NCI-H1417 (cell line): ENCODE measurements around the gene GPR171.
"Not testable (repeated sequence)": the region's sequence is repeated elsewhere in the genome, so short reads cannot be mapped to it uniquely, and the experiment has no call there.

Source experiments
- DNase-seq, 3 experiments: peaks; one replicate each; lab custom pipeline; 2025; lab: John Stamatoyannopoulos, UW

The GPR171 gene

GRCh38 chr3:151203051-151203420 is at the start of gene GPR171:
Gene GPR171 (minus strand): TSS chr3:151203216. CDS start chr3:151199386, 3,830 bp downstream.
- no peak for DNase-seq

DNA sequence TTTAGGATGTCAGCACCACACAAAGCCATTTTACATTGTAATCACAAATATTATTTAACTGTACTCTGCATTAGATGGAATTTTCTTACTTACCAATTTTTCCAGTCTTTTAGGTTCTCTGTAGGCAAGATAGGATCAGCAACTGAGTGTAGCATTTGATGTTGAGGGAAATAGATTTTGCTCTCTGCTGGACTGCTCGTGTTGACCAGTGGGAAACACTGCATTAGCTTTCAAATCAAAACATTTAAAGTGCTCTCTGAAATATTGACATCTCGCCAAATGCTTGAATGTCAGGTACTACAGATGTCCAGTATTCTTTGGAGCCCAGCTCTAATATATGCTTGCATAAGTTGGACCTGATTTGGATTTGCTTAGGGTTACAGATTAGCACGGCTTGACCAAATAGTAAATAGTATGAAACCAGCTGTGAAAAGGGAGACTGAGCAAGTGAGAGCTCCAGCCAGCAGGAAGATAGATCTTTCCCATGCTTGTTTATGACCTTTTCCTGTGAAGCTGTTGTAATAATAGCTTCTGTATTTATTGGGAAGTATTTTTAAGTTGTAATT is 45.8 kb upstream of the GPR171 start:
- no peak for DNase-seq

- not testable (repeated sequence) for DNase-seq
Measured at GRCh38 chr3:151242006-151242405, 39.0 kb upstream of the GPR171 start.

DNA sequence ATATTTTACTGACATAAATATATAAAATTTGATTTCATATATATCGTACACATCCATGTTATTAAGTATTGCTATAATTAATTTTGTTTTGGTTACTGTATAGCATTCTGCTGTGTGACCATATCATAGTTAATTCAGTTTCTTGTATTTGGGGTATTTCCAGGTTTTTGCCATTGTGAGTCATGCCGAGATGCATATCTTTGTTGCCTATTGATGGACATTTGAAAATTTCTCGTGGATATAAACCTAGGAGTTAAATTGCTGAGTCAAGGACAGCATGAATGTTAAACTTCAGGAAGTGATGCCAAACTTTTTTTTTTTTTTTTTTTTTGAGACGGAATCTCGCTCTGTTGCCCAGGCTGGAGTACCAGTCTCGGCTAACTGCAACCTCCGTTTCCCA is 33.7 kb upstream of the GPR171 start:
- no peak for DNase-seq

DNA sequence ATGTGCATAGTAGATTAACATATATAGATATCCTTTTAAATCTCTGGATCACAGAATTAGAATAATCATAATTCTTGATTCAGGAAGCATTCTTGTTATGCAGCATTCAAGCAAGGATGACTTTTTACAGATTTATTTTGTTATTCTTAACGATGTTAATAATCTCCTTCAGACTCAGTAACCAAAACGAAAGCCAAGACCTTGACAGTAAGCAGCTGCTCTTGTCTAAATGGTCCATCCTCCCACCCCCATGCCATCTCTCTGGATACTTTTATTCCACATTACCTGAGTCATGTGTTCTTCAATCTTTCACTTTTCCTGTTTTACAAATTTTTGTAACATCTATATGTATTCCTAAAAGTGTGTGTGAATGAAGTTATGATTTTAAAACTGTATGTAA is 33.3 kb upstream of the GPR171 start:
- DNase-seq: no peak

GRCh38 chr3:151234825-151235224 is 31.8 kb upstream of the GPR171 start:
- no peak for DNase-seq

GRCh38 chr3:151232991-151233390 is 30.0 kb upstream of the GPR171 start:
- no peak for DNase-seq

GRCh38 chr3:151232403-151232802 is 29.4 kb upstream of the GPR171 start:
- not testable (repeated sequence) for DNase-seq

GRCh38 chr3:151230646-151231045 is 27.6 kb upstream of the GPR171 start:
- DNase-seq: no peak

- DNase-seq: no peak
Measured at GRCh38 chr3:151228666-151229040, 25.6 kb upstream of the GPR171 start.

DNA sequence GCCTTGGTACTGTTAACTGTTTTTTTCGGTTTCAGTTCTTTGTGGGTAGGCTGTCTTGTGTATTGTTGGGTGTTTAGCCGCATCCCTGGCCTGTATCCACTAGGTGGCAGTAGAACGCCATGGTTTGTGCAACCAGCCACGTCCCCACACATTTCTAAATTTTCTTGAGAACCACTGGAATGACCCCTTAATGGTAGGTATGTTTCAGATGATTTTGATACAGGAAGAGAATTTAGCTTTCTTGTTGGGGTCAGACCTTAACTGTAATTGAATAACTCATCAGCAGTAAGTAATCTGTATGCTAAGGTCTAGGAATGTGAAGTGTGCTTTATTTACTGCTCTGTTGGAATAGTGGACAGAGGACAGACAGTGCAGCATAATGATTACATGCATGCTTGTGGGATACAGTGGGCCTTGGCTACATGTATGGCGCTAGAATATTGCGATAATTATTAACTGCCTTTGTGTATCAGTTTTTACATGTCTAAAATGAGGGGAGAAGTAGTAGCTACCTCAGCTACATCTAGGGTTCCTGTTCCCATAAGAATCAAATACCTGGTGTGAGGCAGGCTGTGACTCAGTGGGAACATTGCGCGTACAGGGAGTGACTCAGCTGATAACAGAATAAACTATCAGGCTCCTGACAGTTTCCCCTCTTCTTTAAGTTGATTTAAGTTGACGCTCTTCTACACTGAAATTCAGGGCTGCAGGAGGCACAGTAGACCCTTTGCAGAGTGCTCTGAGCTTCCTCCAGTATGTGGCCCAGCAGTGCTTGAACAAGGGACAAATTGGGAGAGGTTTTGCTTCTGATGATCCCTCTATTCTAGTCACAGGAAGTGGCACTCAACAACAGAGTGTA is 25.0 kb upstream of the GPR171 start:
- peak; percentile 47 to 85 (median 66) for DNase-seq

DNA sequence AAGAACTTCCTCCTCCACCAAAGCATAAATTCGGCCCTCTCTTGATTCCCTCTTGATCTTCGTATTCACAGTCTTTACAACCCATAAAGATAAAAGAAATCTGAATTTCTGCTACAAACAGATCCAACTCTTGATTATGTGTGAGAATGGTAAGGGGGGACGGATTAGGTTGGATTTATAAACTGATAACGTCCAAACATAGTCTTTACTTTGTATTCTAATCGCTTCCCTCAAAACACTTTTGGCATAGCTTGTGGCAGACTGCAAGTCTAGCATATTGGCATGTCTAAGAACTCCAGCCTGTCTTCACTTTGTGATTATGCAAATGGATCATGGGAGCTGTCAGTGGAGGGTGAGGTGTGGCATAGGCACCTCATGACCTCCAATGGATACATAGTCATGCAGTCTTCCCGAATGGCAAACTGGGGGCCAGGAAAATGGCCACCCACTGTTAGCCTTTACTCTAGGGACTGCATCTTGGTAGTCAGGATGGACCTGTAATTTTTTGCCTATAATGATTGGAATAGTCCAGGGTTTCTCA is 24.3 kb upstream of the GPR171 start:
- peak in 1 of 3 experiments; percentile 47 for DNase-seq

GRCh38 chr3:151226825-151227224 is 23.8 kb upstream of the GPR171 start:
- no peak for DNase-seq

DNA sequence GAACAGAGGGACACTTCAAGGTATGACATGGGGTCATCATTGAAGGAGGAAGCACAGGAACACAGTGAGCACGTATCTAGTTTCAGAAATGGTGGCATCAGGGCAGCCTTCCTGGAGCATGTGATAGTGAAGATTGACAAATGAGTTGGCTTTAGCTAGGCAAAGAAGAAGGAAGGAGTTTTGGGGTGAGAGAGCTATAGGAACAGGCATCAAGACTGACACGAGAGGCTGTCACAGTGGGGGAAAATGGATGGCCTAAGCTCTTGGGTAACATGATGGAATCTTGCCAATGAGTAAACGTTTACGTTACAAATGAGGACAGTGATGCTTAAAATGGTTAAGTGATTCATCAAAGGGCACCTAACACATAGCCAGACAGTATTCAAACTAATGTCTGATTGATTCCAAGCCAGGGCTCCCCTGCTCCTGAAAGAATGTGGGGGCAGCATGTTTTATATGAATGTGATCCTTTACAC is 23.1 kb upstream of the GPR171 start:
- DNase-seq: peak in 1 of 3 experiments; percentile 43

DNA sequence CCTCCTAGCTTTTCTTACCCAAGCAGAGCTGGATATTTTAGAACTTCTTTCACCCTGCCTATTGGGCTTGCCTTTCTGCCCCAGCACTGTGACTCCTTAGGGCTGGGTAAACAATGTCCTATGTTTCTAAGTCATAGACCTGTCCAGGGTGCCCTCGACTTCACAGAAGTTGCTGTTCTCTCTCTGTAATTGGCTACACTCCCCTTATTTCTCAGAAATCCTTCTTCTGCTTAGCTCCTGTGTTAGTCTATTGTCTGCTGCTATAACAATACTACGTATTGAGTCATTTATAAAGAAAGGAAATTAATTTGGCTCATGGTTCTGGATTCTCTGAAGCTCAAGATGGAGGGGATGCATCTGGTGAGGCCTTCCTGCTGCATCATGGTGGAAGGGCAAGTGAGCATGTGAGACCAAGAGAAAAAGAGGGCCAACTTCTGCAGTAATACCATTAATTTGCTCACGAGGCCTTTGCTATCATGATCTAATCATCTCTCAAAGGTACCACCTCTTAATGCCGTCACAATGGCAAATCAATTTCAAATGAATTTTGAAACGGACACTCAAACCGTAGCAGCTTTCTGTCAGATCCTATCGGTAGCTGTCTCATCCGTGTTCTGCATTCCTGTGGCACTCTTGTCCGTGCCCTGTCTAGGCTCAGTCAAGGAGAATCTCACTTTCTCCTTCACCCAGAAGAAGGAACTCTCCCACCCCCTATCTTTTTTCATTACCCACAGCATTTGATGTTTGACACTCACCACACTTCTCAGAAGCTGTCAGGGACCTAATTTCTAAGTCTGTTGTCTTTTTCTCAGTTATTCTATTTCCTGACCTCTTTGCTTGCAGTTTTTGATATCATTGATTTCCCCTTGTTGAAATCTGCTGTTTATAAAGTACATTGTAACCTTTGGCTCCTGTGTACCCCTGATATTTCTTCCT is 22.3 kb upstream of the GPR171 start:
- DNase-seq: no peak

DNA sequence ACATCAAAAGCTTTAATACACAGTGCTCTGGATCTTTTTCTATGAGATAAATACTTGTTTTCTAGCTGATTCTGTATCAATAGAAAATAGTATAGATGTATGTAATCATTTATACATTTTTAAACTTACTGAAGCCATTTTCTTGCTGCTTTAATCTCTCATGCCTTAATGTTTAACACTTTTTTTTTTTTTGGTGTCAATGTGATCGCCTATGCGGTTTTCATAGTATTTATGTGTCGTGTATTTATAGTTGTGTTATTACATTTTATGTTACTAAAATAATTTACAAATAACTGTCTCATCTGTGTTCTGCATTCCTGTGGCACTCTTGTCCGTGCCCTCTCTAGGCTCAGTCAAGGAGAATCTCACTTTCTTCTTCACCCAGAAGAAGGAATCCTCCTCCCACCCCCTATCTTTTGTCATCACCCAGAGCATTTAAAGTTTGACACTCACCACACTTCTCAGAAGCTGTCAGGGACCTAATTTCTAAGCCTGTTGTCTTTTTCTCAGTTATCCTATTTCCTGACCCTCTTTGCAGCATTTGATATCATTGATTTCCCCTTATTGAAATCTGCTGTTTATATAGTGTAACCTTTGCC is 21.4 kb upstream of the GPR171 start:
- no peak for DNase-seq

DNA sequence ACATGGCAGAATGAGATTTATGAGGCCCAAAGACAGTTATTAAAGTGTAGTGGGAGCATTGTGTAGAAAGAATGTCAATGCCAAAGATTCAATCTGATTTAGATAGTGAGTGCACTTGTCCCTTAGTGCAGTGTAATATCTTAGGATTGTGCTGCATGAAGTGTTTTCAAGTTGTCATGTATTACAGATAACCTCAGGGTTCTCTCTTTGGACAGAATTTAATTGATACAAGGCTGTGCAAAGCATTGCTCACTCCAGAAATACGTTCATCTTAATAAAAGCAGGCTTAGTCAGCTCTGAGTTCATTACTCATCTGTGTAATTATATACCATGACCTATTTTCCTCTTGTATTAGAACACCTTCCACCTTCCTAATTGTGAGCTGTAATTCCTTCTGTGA is 16.0 kb upstream of the GPR171 start:
- DNase-seq: peak in 1 of 3 experiments; percentile 64

DNA sequence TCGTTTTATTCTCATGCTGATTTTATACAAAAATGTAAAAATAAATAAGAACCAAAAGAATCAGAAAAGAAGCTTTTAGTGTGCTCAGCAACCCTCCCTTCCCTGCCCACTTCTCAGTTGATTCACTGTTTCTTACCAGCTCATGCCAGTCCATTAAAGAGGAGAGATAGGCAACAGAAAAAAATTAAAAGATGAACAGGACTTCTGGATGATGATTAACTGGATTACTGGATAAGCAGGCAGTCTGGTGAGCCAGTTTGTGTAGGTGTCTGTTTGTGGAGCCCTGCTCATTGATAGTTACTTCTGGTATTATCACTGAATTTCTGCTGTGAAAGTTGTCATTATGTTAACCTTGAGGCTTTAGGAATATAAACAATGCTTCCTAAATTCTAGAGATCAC is 15.1 kb upstream of the GPR171 start:
- no peak for DNase-seq

- DNase-seq: no peak
Measured at GRCh38 chr3:151216641-151217607, 13.9 kb upstream of the GPR171 start.

- no peak for DNase-seq
Measured at GRCh38 chr3:151214459-151214858, 11.4 kb upstream of the GPR171 start.
